Measurements from ENCODE around the gene RPL7A.
"Not testable (repeated sequence)": the region's sequence is repeated elsewhere in the genome, so short reads cannot be mapped to it uniquely, and the experiment has no call there.

Gene RPL7A

DNA sequence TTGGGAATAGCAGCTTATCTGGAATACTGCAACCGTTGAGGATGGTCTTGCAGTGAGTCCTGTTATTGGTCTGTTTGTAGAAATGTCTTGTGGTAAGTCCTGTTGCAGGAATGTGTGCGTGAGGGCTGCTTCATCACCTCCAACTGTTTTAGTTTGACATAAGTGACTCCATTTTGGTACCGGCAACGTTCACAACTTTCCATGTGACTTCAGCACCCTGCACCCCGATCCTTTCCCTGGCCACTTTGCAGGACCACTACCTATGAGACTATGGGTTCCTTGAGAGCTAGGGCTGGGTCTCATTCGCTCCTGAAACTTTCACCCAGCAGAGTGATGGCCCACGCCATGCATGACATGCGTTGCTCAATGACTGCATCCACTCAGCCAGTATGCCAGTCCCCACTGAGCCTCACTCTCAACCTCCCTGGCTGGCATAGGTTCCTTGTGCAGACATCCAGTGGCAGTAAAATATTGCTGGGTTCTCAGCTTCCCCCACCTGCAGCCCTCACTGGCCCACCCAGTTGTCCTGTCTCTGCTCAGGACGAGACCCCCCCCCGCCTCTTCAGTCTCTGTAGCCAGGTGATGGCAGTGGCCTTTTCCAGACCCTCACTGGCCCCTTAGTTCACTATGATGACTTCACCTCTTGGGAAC is 20.1 kb upstream of the RPL7A start:
- DNase-seq (ENCODE audit: low read depth), result no peak

DNA sequence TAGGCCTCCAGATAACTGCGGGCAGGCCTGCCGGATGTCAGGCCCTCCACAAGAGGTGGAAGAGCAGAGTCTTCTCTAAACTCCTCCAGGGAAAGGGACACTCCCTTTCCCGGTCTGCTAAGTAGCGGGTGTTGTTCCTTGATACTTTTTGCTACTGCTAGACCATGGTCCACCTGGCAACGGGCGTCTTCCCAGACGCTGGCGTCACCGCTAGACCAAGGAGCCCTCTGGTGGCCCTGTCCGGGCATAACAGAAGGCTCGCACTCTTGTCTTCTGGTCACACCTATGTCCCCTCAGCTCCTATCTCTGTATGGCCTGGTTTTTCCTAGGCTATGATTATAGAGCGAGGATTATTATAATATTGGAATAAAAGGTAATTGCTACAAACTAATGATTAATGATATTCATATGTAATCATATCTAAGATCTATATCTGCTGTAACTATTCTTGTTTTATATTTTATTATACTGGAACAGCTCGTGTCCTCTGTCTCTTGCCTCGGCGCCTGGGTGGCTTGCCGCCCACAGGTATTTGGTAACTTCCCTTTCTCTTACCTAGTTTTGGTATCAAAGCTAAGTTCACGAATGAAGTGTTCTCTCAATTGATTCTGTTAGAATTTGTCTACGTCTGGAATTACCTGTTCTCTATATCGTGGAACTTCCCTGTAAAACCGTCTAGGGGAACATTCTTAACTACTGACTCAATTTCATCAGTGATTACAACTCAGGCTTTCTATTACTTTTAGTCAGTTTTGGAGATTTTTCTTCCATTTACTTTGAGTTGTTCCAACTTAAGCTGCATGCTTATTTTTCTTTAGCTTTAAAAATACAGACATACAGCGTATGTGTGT is 18.5 kb upstream of the RPL7A start:
- DNase-seq (ENCODE audit: low read depth), result not testable (repeated sequence)

DNA sequence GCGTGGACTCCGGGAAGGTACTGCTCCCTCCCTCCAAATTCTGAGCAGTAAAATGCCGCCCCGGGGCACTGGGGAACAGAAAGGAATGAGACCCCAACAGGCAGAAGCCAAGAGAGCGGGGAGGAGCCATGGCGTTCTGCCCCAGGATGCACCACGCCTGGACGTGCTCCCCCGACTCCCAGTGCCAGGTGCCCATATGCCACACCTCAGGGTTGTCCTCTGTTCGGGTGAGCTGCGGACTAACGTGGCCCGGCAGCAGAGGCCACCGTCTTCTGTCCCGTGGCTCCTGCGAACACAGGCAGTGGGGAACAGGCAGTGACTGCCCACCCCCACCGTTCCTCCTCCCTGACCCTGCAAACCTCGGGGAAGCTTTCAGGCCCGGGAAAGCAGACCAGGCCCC is 16.8 kb upstream of the RPL7A start:
- no peak for DNase-seq (ENCODE audit: low read depth)

DNA sequence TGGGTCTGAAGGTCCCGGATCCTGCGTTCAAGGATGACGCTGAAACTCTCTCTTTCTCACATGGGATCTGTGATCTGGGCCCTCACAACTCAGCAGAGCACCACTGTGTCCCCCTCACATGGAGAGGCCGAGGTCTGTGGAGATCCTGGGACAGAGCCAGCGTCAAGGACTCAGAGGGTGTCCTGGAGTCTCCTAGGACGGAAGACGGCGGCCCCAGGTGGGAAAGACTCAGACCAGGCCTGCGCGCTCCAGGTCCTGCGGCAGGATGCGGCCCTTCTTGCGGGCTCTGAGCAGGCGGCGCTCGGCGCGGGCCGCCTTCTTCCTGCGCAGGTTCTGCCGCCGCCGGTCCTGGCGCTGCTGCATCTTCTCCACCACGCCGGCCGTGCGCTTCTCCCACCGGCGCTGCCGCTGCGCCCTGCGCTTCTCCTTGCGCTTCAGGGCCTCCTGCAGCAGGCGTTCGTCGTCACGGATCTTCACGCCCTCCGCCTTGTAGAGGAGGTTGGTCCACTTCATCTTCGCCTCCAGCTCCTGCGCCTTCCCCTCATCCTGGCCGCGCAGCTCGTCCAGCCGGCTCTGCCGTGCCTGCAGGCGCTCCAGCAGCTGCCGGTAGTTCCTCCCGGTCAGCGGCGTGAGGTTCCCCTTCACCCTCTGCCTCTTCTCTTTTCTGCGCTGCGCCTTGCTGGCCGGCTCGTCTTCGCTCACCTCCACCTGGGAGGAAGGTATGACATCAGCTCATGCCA is 16.2 kb upstream of the RPL7A start:
- DNase-seq (ENCODE audit: low read depth), result no peak

DNA sequence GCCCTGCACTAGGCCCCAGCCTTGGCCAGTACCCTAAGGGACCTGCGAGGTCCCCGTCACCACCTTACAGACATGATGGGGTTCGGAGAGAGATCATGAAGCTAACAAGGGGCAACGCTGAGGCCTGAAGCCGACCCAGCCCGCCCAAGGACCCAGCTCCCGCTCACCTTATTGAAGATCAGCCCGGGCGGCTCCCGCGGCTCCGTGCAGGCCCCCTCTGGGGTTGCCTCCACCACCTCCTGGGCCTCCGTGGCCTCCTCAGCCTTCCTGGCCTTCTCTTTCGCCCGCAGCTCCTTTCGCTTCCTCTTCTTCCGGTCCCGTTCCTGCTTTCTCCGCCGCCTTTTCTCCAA is 15.7 kb upstream of the RPL7A start:
- no peak for DNase-seq (ENCODE audit: low read depth)

DNA sequence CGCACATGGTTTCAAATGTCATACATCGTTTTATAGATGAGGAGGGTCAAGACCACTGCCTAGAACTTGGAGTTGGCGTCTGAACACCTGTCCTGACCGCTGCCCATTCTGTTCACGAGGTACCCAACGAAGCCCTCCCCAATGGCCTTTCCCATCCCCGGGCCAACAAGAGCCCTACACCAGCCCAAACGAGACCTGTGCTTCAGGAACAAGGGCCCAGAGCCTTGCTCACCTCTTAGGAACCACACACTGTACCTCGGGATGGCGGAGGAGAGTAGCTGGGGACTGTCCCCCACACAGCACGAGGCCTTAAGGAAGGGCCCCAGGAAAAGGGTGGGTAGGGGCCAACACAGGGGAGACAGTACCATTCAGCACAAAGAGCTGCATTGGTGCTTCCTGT is 15.0 kb upstream of the RPL7A start:
- DNase-seq (ENCODE audit: low read depth), result no peak

DNA sequence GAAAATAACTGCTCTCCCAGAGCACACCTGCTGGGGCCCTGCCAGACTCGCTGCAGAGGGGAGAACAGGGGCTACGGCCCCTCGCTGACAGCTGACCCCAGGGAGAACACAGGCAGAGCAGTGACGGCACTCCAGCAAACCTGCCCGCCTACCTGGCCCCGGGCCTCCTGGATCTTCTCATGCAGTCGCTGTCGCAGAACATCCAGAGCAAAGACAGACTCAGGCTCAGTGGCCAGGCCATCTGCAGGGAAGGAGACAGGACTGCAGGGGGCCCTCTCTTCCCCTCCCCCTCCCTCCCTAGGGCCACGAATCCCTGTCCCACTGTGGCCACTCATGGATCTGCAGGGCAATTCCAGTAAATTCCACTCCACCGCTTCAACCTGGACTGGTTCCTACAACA is 14.5 kb upstream of the RPL7A start:
- no peak for DNase-seq (ENCODE audit: low read depth)

DNA sequence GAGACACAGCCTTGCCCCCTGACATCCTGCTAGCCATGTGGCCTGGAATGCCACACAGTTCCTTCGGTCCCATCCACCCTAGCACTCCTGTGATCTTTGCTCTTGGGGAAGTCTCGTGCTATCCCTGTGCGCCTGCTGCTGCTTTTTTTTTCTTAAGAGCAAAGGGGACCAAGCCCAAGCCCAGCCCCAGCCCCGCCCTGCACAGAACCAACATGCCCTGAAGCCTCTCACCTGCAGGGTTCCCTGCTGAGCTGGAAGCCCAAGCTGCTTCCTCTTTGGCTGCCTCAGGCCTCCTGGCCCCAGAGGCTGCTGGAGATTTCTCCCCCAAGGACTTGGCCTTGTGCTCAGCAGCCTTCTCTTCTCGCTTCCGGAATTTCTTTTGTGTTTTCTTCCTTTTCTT is 13.9 kb upstream of the RPL7A start:
- DNase-seq (ENCODE audit: low read depth), result no peak

DNA sequence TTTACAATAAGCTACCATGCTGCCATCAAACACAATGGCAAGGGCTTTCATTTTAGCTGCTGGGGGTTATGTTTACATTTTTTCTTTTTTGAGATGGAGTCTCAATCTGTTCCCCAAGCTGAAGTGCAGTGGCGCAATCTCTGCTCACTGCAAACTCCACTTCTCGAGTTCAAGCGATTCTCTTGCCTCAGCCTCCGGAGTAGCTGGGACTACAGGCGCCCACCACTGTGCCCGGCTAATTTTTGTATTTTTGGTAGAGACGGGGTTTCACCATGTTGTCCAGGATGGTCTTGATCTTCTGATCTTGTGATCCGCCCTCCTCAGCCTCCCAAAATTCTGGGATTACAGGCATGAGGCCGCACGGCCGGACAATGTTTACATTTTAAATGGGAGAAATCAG is 13.1 kb upstream of the RPL7A start:
- not testable (repeated sequence) for DNase-seq (ENCODE audit: low read depth)

DNA sequence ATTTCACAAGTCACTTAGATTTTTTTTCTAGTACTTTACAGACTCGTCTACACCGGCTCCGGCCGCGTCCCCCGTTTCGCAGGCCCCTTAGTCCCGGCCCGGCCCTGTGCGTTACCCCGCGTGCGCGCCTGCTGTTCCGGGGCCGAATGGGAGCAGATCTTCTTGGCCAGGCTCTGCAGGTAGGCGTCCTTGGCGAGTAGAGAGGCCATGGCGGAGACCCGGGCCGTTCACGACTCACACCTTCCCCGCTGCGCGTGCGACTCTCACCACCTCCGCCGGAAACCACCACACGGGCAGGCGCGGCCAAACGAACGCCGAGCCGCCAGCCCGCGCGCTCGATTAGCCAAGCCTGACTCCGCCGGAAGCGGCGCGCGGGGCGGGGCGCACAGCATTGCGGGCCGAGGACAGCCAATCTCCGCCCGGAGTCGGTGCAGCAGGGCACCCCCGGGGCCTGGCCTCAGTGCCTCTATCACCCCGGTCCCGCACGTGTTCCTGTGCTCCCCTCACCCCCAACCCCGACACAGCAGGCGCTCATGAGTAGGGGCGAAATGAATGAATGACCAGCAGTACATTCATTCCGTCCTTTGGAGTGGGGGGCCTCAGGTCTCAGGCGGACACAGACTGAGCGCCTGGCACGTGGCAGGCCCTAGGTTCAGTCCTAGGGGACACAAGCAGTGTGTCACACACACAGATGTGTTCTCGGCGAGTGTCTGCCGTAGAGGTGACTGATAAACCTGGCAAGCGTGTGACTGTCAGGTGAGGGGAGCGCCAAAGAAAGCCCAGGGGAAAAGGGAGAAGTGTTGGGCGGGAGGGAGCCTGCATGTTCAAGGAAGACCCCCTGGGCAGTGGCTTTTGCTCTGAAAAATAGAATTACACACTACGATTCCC is 11.8 kb upstream of the RPL7A start, which contains the start of gene SURF6:
Gene SURF6 (minus strand): TSS at position 265 of the 888 bp plus-strand sequence. CDS start 56 bp downstream, at position 209.
- peak; percentile 48 for DNase-seq (ENCODE audit: low read depth)

DNA sequence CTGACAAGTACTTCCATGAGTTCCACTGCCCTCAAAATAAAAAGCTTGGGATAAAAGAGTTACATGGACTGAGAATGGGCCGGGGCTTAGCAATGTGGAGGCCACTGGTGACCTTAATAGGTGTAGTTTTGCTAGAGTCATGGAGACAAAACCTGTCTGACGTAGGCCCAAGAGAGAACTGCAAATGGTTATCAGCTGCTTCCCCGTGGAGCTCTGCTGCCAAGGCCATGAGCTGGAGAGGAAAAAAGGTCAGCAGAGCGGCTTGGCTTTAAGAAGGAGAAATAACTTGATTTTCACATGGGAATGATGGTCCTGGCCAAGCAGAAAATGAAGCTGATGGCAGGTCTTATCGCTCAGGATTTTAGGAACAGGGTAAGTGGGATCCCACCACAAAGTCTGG is 8.4 kb upstream of the RPL7A start:
- DNase-seq (ENCODE audit: low read depth), result no peak

DNA sequence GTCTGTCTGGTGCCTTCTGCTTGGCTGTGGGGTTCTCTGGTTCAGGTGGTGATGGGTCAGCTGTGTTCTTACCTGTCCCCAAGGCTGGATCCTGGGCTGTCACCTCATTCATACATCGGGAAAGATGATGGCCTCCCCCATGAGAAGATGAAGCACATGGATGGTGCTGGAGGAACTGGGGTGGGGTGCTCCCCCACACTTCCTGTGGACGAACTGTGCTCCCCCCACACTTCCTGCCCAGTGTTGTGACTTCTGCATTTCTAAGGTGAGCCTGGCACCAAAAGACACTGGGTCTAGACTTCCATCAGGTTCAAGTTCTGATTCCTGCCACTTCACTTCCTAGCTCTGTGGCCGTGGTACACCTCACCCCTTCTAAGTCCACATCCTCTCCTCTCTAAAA is 7.8 kb upstream of the RPL7A start:
- DNase-seq (ENCODE audit: low read depth), result no peak

DNA sequence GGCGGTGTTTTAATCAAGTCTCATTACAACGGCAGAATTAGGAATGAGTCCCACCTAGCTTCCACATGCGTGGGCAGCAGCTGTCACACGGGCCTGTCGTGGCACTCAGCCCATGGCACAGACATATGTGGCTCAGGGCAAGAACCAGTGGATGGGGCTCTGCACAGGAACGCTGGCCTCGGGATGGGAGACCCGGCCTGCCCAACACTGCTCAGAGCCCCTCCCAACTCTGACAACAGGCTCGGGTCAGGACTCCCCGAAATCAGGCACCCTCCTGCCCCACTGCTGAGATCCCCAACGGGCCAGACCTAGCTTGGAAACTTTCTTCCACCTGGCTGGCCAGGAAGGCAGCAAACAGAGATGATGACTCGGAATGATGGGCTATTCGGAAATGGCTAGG is 7.1 kb upstream of the RPL7A start:
- no peak for DNase-seq (ENCODE audit: low read depth)

DNA sequence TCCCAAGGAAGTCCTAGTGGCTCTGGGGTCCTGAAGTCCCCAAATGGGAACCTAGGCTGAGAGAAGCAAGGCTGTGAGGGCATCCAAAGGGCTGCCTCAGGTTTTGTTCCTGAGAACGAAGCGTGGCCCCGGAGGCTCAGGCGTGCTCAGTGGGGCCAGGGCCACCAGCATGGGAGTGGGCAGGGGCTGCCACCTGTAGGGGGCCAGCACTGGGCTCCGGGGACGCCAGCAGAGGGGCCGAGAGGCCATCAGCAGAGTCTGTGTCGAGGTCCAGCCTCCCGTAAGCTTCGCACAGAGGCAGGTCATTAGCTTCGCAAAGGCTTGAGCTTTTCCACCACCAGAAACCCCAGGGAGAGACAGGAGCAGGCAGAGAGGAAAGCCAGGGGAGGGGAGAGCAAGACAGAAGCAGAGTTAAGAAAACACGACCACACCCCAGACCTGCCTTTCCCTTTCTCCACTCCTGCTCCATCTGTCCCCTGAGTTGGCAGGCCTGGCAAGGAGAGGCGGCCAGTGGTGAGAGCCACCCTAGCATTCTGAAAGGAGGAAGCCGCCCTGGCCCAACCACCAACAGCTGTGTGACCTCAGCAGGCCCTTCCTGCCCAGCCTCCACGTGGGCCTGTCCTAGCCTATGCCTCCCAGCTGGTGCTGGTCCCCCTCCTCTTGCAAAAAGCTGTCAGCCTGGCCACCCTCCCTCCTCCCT is 6.5 kb upstream of the RPL7A start:
- no peak for DNase-seq (ENCODE audit: low read depth)

DNA sequence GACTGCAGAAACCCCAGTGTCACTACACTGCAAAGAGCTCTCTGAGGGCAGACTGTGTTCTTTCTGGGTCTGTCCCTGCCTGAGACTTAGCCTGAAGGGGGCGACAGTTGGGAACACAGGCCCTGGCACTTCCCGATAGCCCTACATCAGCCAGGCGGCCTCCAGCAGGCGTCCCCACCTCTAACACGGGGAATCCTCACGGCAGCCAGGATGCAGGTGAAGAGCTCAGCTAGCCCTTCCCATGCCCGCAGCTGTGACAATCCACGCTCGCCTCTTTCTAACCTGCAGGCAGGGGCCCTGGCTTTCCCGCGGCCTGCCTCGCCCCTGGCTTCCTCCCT is 6.0 kb upstream of the RPL7A start:
- DNase-seq (ENCODE audit: low read depth), result no peak

DNA sequence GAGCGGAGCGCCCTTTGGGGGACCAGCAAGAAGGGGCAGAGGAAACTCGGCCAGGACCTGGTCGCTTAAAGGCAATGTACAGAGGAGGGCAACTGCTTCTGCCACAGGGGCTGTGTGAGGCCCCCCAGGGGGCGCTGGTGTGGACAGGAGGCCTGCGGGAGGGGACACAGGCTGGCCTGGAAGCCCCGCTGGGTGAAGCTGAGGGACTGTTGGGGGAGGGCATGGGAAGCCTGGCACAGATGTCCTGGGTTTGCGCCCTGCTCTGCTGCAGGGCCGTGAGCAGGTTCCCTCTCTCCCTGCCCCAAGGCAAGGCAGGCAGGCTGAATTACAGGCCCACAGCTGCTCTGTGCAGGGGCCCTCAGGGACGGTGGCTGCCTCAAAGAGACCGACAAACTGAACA is 5.4 kb upstream of the RPL7A start:
- no peak for DNase-seq (ENCODE audit: low read depth)

DNA sequence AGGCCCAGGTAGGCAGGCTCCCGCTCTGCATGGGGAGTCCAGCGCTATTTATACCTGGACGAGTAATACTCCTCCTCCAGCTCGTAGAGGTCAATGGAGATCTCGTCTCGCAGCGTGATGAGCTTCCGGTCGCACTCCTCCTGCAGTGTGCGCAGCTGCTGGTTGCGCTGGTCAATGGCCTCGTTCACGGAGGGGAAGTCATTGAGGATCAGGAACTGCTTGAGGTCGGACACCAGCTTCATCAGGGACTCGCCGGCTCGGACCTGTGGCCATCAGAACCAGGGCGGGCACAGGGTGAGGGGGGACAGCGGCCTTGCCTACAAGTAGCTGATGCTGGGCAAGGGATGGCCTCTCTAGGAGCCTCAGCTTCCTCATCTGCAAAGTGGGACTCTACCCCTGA is 3.9 kb upstream of the RPL7A start:
- DNase-seq (ENCODE audit: low read depth), result no peak

DNA sequence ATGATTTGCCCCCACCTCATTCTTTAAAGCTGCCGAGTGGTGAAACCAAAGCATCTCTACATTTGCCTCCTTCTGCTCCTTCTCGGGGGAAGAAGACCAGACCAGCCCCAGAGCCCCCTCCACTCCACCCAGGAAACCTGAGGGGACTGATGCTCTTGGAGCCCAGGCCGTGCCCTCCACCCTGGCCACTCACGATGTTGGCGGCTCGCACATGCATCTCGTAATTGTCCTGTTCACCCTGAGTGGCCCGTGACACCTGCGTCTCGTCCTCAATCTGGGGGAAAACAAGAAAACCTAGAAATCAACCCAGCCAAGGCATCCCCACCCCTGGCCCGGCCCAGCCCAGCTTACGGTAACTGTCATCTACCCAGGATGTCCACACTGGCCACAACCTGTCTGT is 3.0 kb upstream of the RPL7A start:
- no peak for DNase-seq (ENCODE audit: low read depth)

DNA sequence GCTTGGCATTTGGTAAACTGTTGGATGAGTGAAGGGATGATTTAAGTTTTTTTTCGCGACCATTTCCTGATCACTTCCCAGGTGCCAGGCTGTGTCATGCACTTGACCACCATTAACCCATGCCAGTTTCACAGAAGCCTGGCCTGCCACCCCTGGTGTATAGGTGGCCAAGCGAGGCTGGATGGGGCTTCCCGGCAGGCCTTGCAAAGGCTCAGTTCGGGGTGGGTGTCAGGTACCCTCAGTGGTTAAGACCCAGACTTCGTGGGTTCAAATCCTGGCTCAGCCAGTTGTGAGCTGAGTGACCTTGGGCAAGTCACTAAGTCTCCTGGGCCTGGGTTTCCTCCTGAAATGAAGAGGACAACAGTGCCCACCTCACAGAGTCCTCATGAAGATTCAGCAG is 2.4 kb upstream of the RPL7A start:
- no peak for DNase-seq (ENCODE audit: low read depth)

DNA sequence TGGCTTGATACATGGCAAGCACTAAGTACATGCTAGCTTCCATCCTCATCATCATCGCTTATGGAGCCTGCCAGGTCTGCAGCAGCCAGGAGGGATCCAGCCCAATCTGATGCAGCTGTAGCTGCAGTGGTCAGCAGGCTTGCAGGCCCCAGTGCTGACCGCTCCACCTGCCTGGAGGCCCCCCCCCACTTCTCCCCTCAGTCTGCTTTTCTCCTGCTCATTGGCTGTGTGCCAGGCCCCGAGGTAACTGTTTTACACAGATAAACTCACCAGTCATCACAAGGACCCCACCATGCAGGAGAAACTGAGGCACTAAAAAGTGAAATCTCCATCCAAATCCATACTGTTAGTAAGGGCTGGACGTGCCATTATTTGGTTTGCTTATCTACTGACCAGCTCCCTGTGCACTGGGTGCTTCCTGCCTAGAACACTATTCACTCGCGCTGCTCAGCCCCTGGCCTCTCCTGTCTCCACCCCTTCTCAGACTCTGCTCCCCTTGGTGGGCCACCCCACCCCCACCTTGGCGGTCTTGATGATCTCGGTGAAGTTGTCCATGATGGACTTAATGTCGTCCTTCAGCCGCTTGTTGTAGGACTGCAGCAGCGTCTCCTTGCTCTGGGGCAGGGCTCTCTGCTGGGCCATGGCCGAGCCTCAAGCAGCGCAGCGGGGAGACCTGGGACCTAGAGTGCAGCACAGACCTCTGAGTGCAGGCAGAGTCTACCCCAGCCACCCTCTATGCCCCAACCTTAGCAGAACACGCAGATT is 1.8 kb upstream of the RPL7A start:
- no peak for DNase-seq (ENCODE audit: low read depth)

DNA sequence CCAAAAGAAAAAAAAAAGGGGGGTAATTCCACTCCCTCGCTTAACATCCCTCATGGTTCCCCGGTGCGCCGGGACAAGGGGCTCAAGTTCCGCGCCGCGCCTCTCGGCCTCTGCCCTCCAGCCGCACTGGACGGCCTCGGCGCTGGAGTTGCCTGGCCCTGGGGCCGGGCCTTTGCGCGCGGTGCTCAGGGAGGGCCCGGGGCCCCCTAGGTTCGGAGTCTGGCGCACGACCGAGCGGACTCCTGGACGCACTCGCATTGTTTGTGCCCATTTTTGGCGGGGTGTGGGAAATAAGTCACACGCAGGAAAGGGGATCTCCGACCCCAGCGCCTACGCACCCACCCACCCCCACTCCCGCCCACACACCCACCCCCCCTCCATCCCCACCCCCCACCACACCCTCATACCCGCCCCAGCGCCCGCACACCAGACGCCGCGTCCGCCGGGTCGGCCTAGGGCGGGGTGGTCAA is 468 bp upstream of the RPL7A start:
- DNase-seq (ENCODE audit: low read depth), result no peak

Measured in GM04503 (cell line).